GM23338 (cell line): ENCODE measurements around the gene CHAD. TPM values are rescaled to one million over a fixed set of nuclear protein-coding genes. Genes with fewer than 3 reads are reported as not detected.

Source experiments
- ATAC-seq: fragments of 200-7000 bp; cut with Tn5 transposase; 3 replicates; pipeline ENCODE4 v1.9.1; 2020
- DNase-seq: peaks from one replicate; pipeline ENCODE4 v3.0.0-alpha.2; 2015; ENCODE audit warnings: low spot score
- H2AFZ ChIP-seq: fragments of 200-600 bp; sonication (generic); 2 replicates; pipeline ENCODE4 v1.8.0; 2016; ENCODE audit warnings: antibody characterized with exemption, mild to moderate bottlenecking, moderate library complexity
- H3F3A ChIP-seq: fragments of 200-600 bp; sonication (generic); replicated peaks from 2 replicates; pipeline ENCODE4 v1.8.0; 2017; ENCODE audit warnings: antibody characterized with exemption, mixed run types, low read depth
- H3K27ac ChIP-seq: fragments of 200-600 bp; sonication (generic); 2 replicates; pipeline ENCODE4 v1.6.1; 2016; ENCODE audit warnings: low read depth
- H3K27me3 ChIP-seq: fragments of 200-600 bp; sonication (generic); 2 replicates; pipeline ENCODE4 v1.8.0; 2016; ENCODE audit warnings: mild to moderate bottlenecking, mixed run types, moderate library complexity; ENCODE audit not compliant: insufficient read depth
- H3K36me3 ChIP-seq: fragments of 200-600 bp; sonication (generic); 2 replicates; pipeline ENCODE4 v1.8.0; 2016; ENCODE audit warnings: mild to moderate bottlenecking; ENCODE audit not compliant: insufficient read depth
- H3K4me1 ChIP-seq: fragments of 200-600 bp; sonication (generic); 2 replicates; pipeline ENCODE4 v1.8.0; 2016; ENCODE audit warnings: mild to moderate bottlenecking, moderate library complexity; ENCODE audit not compliant: insufficient read depth
- H3K4me2 ChIP-seq: fragments of 200-600 bp; sonication (generic); 2 replicates; pipeline ENCODE4 v1.7.1; 2017; ENCODE audit warnings: mixed run types
- H3K4me3 ChIP-seq: fragments of 200-600 bp; sonication (generic); 2 replicates; pipeline ENCODE4 v1.6.1; 2016; ENCODE audit warnings: mixed run types
- H3K79me2 ChIP-seq: fragments of 200-600 bp; sonication (generic); replicated peaks from 2 replicates; pipeline ENCODE4 v1.8.0; 2017; ENCODE audit warnings: mild to moderate bottlenecking; ENCODE audit not compliant: insufficient read depth
- H3K9me2 ChIP-seq: fragments of 200-600 bp; sonication (generic); 2 replicates; pipeline ENCODE4 v1.8.0; 2017; ENCODE audit not compliant: insufficient read depth
- H4K20me1 ChIP-seq: fragments of 200-600 bp; sonication (generic); replicated peaks from 2 replicates; pipeline ENCODE4 v1.8.0; 2017; ENCODE audit warnings: mild to moderate bottlenecking; ENCODE audit not compliant: insufficient read depth
- H3K27ac Mint-ChIP-seq: 2 replicates; pipeline ENCODE4 v1.8.0; 2020; ENCODE audit warnings: inconsistent platforms, mild to moderate bottlenecking, moderate library complexity, mixed read lengths
- H3K27me3 Mint-ChIP-seq: 3 replicates; pipeline ENCODE4 v1.8.0; 2022; ENCODE audit warnings: low read depth, mild to moderate bottlenecking, moderate library complexity, mixed read lengths, inconsistent platforms; ENCODE audit not compliant: insufficient read depth, poor library complexity
- H3K36me3 Mint-ChIP-seq: 3 replicates; pipeline ENCODE4 v1.8.0; 2021; ENCODE audit warnings: low read depth, mild to moderate bottlenecking, inconsistent platforms, moderate library complexity, mixed read lengths
- H3K4me1 Mint-ChIP-seq: 3 replicates; pipeline ENCODE4 v1.8.0; 2020; ENCODE audit warnings: mild to moderate bottlenecking, inconsistent platforms, mixed read lengths
- H3K4me3 Mint-ChIP-seq: 3 replicates; pipeline ENCODE4 v1.8.0; 2021; ENCODE audit warnings: moderate library complexity, mild to moderate bottlenecking, inconsistent platforms, mixed read lengths
- H3K9me3 Mint-ChIP-seq: 3 replicates; pipeline ENCODE4 v1.8.0; 2020; ENCODE audit warnings: moderate library complexity, mild to moderate bottlenecking, inconsistent platforms, mixed read lengths
- CREB1 ChIP-seq: fragments of 250-450 bp; sonication (Bioruptor Pico); IDR thresholded peaks from 2 replicates; pipeline ENCODE4 v1.5.0; 2020; ENCODE audit warnings: low read depth, mild to moderate bottlenecking, moderate library complexity
- CTCF ChIP-seq, 2 experiments: fragments of 200-600 bp in 1 of 2; sonication (generic) in 1 of 2; conservative IDR thresholded peaks; 2 replicates each; pipeline versions ENCODE4 v1.5.1 to v1.6.1; 2016 to 2017; ENCODE audit warnings: antibody characterized with exemption in 2 of 2, low read depth in 2 of 2, mild to moderate bottlenecking in 2 of 2, moderate library complexity in 1 of 2
- ETS1 ChIP-seq: IDR thresholded peaks from 2 replicates; pipeline ENCODE4 v1.6.1; 2016; ENCODE audit warnings: antibody characterized with exemption
- EZH2 ChIP-seq: fragments of 200-600 bp; sonication (generic); IDR thresholded peaks from one replicate; pipeline ENCODE4 v1.8.0; 2017; ENCODE audit warnings: antibody characterized with exemption, mild to moderate bottlenecking, low read depth; ENCODE audit not compliant: unreplicated experiment
- EZH2phosphoT487 ChIP-seq: fragments of 200-600 bp; sonication (generic); IDR thresholded peaks from one replicate; pipeline ENCODE4 v1.8.1; 2018; ENCODE audit warnings: antibody characterized with exemption; ENCODE audit not compliant: unreplicated experiment
- JUNB ChIP-seq: IDR thresholded peaks from one replicate; pipeline ENCODE4 v1.6.1; 2016; ENCODE audit warnings: antibody characterized with exemption; ENCODE audit not compliant: unreplicated experiment
- NANOG ChIP-seq: IDR thresholded peaks from 2 replicates; pipeline ENCODE4 v1.6.1; 2016; ENCODE audit warnings: antibody characterized with exemption, borderline replicate concordance
- POLR2AphosphoS5 ChIP-seq: IDR thresholded peaks from 2 replicates; pipeline ENCODE4 v1.6.1; 2016; ENCODE audit warnings: antibody characterized with exemption, low read depth
- REST ChIP-seq: IDR thresholded peaks from one replicate; pipeline ENCODE4 v1.6.1; 2018; ENCODE audit warnings: antibody characterized with exemption; ENCODE audit not compliant: unreplicated experiment
- STAT1 ChIP-seq: IDR thresholded peaks from one replicate; pipeline ENCODE4 v1.6.1; 2016; ENCODE audit warnings: antibody characterized with exemption; ENCODE audit not compliant: unreplicated experiment
- ZNF114 ChIP-seq: fragments of 250-450 bp; sonication (Bioruptor Pico); IDR thresholded peaks from 2 replicates; pipeline ENCODE4 v1.5.0; 2020; ENCODE audit warnings: mild to moderate bottlenecking, moderate library complexity
- ZNF331 ChIP-seq: fragments of 250-450 bp; sonication (Bioruptor Pico); IDR thresholded peaks from 2 replicates; pipeline ENCODE4 v1.5.0; 2020; ENCODE audit warnings: low read depth, mild to moderate bottlenecking, moderate library complexity
- polyA plus RNA-seq: library from polyadenylated mRNA; unstranded; fragments of >200 nt; fragmentation: Nextera tagmentation; extraction: Ambion mirVana; gene quantifications from 2 replicates; pipeline ENCODE4 v1.2.1, GENCODE V29; 2016
- total RNA-seq: library from RNA; depleted of rRNA; stranded (reverse); fragments of >200 nt; shearing (Covaris generic); gene quantifications from 2 replicates; pipeline ENCODE4 v1.2.3, GENCODE V29; 2014

CHAD gene
- total and polyA plus RNA-seq, 2 experiments from 2014 or later: 0.18 TPM; not detected in 1

GRCh38 chr17:50448643-50449042, 20.0 kb downstream of the CHAD start:
- no peaks in the 10 kb centered on the region for H3K27me3 ChIP-seq
- no peak for DNase-seq
- no peaks in the 10 kb centered on the region for H3K9me3 Mint-ChIP-seq
- H3K27ac Mint-ChIP-seq: no peak overlapping the region
- no peak overlapping the region for H2AFZ ChIP-seq
- TF ChIP-seq JUNB: no peak
- no peak for TF ChIP-seq ZNF331 (CRISPR knock-in tag)
- no peak for TF ChIP-seq CTCF (conservative IDR thresholded peaks at IDR 0.05; ENCODE audit: low read depth in 2 of 2)
- no peak for TF ChIP-seq POLR2AphosphoS5
- no peak for TF ChIP-seq REST
- no peaks in the 10 kb centered on the region for H3K36me3 Mint-ChIP-seq
- H3K9me2 ChIP-seq: no peaks in the 10 kb centered on the region
- peaks cover 12% of the 10 kb centered on the region for H4K20me1 ChIP-seq
- H3K79me2 ChIP-seq: no peaks in the 10 kb centered on the region
- H3K4me1 ChIP-seq: peaks cover 3% of the 10 kb centered on the region
- peaks cover 2% of the 10 kb centered on the region; the same call in 2 of the 3 replicates for H3K4me1 Mint-ChIP-seq
- H3K27me3 Mint-ChIP-seq: peaks cover 3% of the 10 kb centered on the region
- H3K4me2 ChIP-seq: no peak overlapping the region
- no peak for ATAC-seq
- H3K4me3 ChIP-seq: no peak overlapping the region
- H3K4me3 Mint-ChIP-seq: no peak overlapping the region
- H3F3A ChIP-seq: no peaks in the 10 kb centered on the region
- no peak overlapping the region for H3K27ac ChIP-seq
- no peaks in the 10 kb centered on the region for H3K36me3 ChIP-seq

- no peak overlapping the region for H3K4me3 ChIP-seq
- no peaks in the 10 kb centered on the region for H3K27me3 ChIP-seq
- ATAC-seq (no peak), DNase-seq (no peak)
- Mint-ChIP-seq H3K9me3 (no peaks in the 10 kb centered on the region), H3K27me3 (peaks cover 2% of the 10 kb centered on the region), H3K4me3 (no peak overlapping the region), H3K4me1 (peaks cover 7% of the 10 kb centered on the region), H3K27ac (no peak overlapping the region), H3K36me3 (no peaks in the 10 kb centered on the region)
- H2AFZ ChIP-seq: no peak overlapping the region
- H3K79me2 ChIP-seq: no peaks in the 10 kb centered on the region
- H3K27ac ChIP-seq: no peak overlapping the region
- H4K20me1 ChIP-seq: peaks cover 12% of the 10 kb centered on the region
- H3K36me3 ChIP-seq: no peaks in the 10 kb centered on the region
- H3F3A ChIP-seq: no peaks in the 10 kb centered on the region
- H3K4me1 ChIP-seq: peaks cover 9% of the 10 kb centered on the region
- H3K4me2 ChIP-seq: no peak overlapping the region
- no peaks in the 10 kb centered on the region for H3K9me2 ChIP-seq
- TF ChIP-seq ZNF114 (CRISPR knock-in tag) (no peak), NANOG (no peak), CTCF (conservative IDR thresholded peaks at IDR 0.05; ENCODE audit: low read depth in 2 of 2) (no peak), POLR2AphosphoS5 (no peak), EZH2 (no peak), JUNB (no peak), CREB1 (CRISPR knock-in tag) (no peak), ZNF331 (CRISPR knock-in tag) (no peak), STAT1 (no peak), ETS1 (no peak), EZH2phosphoT487 (no peak)
Observed at GRCh38 chr17:50447870-50448595, 20.6 kb downstream of the CHAD start.
